Fibroblast of gingiva (primary cell): ENCODE results near the gene SMIM7.
"Not testable (repeated sequence)": the region's sequence is repeated elsewhere in the genome, so short reads cannot be mapped to it uniquely, and the experiment has no call there.

ENCODE experiments used
- DNase-seq: peaks from one replicate; pipeline ENCODE4 v3.0.0-alpha.2; 2011; ENCODE audit warnings: low read depth

Gene SMIM7

DNA sequence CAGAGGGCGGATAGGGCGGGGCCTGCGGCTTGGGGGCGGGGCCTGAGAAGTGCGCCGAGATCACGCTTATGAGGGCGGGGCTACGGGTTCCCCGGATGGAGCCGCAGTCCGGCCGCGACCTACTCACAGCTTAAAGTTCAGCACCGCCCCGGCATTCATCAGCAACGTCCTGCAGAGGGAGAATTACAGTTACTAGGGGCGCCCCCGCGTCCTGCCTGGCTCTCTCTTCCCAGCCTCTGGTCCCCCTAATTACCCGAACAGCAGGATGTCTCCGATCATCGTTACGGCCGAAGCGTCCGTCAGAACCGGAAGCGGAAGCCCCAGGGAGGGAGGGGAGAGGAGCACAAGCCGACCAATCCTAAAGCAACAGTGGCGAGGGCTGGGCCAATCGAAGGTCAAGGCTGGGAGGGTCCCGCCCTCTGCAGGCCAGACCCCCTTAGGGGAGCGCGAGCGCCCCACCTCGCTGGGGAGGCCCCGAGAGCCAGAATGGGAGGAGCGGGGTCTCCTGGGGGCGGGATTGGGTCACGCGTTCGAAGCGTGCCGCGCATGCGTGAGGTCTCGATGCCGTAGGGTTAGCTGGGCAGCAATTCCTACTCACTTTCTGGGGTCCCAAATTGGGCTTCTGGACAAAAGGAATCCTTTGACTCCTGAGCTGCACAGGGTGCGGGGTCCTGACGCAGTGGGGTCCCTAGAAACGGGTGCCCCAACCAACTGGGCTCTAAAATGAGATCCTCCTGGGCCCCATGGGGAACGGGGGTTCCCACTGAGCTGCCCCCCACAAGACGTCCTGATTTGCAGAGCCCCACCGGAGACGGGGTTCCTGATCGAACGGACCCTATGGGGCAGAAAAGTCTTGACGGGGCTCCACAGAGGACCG lies at the start of gene SMIM7:
TSS of gene SMIM7 (minus strand) at position 313 of the 877 bp plus-strand sequence. CDS start at position 279, 34 bp downstream.
- peak; percentile 99 for DNase-seq

DNA sequence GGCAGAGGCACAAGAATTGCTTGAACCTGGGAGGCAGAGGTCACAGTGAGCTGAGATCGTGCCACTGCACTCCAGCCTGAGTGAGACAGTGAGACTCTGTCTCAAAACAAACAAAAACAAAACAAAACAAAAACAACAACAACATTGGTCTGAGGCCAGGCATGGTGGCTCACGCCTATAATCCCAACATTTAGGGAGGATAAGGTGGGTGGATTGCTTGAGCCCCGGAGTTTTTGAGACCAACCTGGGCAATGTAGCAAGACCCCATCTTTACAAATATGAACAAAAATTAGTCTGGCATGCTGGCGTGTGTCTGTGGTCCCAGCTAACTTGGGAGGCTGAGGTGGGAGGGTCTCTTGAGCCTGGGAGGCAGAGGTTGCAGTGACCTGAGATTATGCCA lies 43.7 kb upstream of the SMIM7 start:
- no peak for DNase-seq

DNA sequence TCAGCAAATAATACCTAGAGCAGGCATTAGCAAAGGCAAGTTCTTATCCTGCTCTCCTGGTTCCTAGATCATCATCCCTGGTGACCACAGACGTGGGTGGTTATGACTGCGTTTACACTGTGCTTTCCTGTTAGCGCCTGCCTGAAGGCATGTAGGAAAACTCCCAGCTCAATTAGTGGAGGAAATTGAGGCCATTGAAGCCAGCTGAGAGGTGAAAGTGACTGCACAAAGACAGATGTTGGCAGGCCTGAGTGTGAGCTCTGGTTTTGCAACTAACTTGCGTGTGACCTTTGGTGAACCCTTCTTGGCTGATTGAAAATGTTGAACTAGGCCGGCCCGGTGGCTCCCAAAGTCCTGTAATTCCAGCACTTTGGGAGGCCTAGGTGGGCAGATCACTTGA lies 42.2 kb upstream of the SMIM7 start:
- peak; percentile 64 for DNase-seq

GRCh38 chr19:16698914-16699313 lies 39.0 kb upstream of the SMIM7 start:
- no peak for DNase-seq

- DNase-seq, result no peak
These were observed 28.1 kb upstream of the SMIM7 start for GRCh38 chr19:16688084-16688483.

DNA sequence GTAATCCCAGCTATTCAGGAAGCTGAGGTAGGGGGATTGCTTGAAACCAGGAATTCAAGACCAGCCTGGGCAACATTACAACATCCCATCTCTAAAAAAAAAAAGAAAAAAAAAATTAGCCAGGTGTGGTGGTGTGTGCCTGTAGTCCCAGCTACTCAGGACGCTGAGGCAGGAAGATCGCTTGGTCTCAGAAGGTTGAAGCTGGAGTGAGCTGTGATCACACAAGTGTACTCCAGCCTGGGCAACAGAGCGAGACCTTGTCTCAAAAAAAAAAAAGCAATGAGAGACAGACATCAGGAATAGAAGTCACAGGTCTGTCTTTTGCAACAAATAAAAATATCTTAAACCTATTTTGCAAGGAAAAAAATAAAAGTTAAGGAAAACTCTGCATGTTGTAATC lies 24.3 kb upstream of the SMIM7 start:
- DNase-seq, result no peak

DNA sequence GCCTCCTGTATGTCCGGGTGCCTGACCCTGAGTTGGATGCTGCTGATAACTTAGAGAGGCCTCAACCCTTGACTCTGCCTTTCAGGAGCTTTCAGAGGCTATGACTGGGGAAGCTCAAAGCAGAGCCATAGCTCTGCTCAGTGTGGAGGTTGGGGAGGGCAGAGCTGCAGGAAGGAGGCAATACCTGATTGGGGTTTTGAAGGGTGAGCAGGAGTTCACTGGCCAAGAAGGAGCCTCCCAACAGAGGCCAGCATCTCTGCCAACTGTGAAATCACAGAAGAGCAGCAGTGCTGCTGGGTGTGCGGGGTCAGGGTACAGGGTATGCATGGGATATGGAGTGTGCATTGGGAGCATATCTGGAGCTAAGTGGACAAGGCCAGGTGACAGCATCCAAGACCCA lies 22.6 kb upstream of the SMIM7 start:
- DNase-seq, result no peak

GRCh38 chr19:16679811-16680210 lies 19.9 kb upstream of the SMIM7 start:
- DNase-seq, result no peak

DNA sequence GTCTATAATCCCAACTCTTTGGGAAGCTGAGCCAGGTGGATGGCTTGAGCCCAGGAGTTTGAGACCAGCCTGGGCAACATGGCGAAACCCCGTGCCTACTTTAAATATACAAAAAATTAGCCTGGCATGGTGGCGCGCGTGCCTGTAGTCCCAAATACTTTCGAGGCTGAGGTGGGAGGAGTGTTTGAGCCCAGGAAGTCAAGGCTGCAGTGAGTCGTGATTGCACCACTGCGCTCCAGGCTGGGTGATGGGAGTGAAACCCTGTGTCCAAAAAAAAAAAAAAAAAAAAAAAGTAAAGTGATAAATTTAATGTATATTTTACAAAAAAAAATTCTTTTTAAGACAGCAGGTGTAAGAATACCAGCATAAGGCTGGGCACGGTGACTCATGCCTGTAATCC lies 18.6 kb upstream of the SMIM7 start:
- DNase-seq, result no peak

DNA sequence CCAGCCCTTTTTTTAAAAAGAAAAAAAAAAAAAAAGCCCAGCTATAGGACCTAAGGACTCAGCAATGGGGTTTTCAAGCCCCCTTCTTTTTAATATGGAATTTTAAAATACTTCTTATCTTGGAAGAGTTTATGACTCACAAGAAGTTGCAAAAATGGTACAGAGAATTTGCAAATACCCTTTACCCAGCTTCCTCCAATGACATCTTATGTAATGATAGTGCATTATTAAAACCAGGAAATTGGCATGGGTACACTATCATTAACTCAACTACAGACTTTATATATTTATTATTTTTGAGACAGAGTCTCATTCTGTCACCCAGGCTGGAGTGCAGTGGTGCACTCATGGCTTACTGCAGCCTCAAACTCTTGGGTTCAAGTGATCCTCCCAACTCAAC lies 17.1 kb upstream of the SMIM7 start:
- DNase-seq, result no peak

DNA sequence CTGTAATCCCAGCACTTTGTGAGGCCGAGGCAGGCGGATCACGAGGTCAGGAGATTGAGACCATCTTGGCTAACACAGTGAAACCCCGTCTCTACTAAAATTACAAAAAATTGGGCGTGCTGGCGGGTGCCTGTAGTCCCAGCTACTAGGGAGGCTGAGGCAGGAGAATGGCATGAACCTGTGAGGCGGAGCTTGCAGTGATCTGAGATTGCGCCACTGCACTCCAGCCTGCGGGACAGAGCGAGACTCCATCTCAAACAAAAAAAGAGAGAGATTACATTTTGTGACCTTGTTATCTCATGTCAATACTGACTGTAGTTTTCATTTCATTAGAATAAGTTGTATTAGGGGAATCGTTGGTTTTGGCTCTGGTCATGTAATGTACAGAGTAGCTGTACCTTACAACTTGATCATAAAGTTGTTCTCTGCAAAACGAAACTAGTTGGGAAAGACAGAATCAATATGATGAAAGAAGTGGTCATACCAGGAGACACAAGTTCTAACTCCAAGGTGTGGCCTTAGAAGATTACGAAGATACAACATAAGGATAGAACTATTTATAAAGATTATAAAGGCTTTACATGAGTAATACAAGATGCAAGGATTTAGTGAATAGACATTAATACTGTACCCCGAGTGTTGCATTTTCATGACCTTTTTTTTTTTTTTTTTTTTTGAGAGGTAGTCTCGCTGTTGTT lies 16.3 kb upstream of the SMIM7 start:
- no peak for DNase-seq

DNA sequence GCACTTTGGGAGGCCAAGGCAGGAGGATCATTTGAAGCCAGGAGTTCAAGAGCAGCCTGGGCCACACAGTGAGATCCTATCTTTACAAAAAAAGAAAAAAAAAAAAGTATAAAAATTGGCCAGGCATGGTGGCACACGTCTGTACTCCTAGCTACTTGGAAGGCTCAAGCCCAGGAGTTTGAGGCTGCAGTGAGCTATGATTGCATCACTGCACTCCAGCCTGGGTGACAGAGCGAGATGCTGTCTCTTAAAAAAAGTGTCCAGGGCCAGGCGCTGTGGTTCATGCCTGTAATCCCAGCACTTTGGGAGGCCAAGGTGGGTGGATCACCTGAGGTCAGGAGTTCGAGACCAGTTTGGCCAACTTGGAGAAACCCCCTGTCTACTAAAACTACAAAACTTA lies 13.9 kb upstream of the SMIM7 start:
- DNase-seq, result not testable (repeated sequence)

DNA sequence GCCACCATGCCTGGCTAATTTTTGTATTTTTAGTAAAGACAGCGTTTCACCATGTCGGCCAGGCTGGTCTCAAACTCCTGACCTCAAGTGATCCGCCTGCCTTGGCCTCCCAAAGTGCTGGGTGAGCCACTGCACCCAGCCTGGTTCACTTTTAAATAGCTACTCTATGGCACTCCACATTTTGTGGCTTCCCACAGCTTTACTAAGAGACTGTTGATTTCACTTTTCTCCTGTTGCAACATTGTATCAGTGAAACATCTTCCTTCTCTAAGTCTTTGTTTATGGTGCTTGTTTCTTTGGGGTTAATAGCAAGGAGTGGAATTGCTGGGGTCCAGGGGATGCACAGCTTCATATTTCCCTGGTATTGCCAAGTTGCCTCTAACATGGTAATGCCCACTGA lies 13.3 kb upstream of the SMIM7 start:
- DNase-seq, result no peak

GRCh38 chr19:16671652-16672274 lies 11.8 kb upstream of the SMIM7 start:
- no peak for DNase-seq

DNA sequence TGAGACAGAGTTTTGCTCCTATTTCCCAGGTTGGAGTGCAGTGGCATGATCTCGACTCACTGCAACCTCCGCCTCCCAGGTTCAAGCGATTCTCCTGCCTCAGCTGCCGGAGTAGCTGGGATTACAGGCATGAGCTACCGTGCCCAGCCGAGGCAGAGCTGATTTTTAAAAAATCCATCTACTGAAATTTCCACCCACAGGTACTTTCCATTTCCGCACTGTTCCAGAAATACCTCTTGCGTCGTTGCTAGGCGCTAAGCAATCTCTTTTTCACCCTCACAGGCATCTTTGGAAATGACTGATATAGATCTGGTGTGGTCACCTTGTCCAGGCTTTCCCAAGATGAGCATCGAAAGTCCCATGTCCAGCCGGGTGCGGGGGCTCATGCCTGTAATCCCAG lies 10.3 kb upstream of the SMIM7 start:
- DNase-seq, result no peak

- DNase-seq, result not testable (repeated sequence)
These were observed 8.8 kb upstream of the SMIM7 start for GRCh38 chr19:16668702-16669101.

GRCh38 chr19:16668176-16668575 lies 8.2 kb upstream of the SMIM7 start:
- no peak for DNase-seq

- DNase-seq, result no peak
These were observed 1.6 kb upstream of the SMIM7 start for GRCh38 chr19:16661480-16662034.

DNA sequence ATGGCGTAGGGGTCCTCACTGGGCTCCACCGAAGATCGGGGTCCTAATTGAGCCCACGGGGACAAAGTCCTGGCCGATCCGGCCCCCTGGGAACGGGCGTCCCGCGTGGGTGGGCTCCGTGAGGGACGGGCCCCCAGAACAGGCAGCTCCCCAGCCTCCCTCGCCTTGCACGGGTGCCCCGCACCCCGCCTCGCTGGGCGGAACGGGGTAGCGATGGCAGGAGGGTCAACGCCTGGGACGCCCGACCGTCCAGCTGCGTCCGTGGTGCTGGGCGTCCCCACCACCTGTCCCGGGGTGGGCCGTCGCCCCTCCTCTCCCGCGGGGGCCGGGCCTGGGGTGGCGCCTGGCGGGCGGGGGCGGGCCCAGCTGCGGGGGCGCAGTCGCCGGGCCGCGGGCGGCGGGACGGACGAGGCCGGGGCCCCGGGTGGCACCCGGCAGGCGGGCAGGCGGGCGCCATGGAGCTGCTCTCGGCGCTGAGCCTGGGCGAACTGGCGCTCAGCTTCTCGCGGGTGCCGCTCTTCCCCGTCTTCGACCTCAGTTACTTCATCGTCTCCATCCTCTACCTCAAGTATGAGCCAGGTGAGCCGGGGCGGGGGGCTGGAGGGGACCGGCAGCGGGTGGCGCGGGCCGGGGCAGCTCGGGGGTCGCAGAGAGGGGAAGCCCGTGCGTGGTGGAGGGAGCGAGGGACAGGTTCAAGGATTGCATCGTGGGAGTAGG lies 977 bp upstream of the SMIM7 start, which contains the start of gene TMEM38A:
TSS of gene TMEM38A (plus strand) at position 377 of the 717 bp plus-strand sequence. CDS start at position 456, 79 bp downstream.
- no peak for DNase-seq

GRCh38 chr19:16659464-16659831 lies 496 bp downstream of the SMIM7 start:
- no peak for DNase-seq

- DNase-seq, result no peak
These were observed 2.6 kb downstream of the SMIM7 start for GRCh38 chr19:16657384-16657783.

GRCh38 chr19:16655727-16656126 lies 4.2 kb downstream of the SMIM7 start:
- no peak for DNase-seq
